ENCODE data around the gene TRPC4.

DNA sequence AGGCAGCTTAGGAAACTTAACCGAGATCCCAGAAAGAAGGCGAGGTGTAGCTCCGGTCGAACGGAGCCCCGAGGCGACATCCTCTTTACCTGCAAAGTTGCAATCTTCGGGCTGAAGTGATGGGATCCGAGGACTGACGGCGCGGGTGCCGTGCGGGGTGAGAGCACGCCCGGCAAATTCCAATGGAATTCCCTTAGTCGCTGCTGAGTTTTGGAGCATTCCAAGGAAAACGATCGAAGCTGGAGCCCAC lies 141 bp downstream of the TRPC4 start:
- TF ChIP-seq, protein P1, sequence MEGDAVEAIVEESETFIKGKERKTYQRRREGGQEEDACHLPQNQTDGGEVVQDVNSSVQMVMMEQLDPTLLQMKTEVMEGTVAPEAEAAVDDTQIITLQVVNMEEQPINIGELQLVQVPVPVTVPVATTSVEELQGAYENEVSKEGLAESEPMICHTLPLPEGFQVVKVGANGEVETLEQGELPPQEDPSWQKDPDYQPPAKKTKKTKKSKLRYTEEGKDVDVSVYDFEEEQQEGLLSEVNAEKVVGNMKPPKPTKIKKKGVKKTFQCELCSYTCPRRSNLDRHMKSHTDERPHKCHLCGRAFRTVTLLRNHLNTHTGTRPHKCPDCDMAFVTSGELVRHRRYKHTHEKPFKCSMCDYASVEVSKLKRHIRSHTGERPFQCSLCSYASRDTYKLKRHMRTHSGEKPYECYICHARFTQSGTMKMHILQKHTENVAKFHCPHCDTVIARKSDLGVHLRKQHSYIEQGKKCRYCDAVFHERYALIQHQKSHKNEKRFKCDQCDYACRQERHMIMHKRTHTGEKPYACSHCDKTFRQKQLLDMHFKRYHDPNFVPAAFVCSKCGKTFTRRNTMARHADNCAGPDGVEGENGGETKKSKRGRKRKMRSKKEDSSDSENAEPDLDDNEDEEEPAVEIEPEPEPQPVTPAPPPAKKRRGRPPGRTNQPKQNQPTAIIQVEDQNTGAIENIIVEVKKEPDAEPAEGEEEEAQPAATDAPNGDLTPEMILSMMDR (IDR thresholded peaks at IDR 0.05): no peak
- TF ChIP-seq, protein P2, sequence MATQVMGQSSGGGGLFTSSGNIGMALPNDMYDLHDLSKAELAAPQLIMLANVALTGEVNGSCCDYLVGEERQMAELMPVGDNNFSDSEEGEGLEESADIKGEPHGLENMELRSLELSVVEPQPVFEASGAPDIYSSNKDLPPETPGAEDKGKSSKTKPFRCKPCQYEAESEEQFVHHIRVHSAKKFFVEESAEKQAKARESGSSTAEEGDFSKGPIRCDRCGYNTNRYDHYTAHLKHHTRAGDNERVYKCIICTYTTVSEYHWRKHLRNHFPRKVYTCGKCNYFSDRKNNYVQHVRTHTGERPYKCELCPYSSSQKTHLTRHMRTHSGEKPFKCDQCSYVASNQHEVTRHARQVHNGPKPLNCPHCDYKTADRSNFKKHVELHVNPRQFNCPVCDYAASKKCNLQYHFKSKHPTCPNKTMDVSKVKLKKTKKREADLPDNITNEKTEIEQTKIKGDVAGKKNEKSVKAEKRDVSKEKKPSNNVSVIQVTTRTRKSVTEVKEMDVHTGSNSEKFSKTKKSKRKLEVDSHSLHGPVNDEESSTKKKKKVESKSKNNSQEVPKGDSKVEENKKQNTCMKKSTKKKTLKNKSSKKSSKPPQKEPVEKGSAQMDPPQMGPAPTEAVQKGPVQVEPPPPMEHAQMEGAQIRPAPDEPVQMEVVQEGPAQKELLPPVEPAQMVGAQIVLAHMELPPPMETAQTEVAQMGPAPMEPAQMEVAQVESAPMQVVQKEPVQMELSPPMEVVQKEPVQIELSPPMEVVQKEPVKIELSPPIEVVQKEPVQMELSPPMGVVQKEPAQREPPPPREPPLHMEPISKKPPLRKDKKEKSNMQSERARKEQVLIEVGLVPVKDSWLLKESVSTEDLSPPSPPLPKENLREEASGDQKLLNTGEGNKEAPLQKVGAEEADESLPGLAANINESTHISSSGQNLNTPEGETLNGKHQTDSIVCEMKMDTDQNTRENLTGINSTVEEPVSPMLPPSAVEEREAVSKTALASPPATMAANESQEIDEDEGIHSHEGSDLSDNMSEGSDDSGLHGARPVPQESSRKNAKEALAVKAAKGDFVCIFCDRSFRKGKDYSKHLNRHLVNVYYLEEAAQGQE (IDR thresholded peaks at IDR 0.05; ENCODE audit: insufficient read depth in 1 of 2, low read depth in 2 of 2, low read length in 1 of 2): no peak
- TF ChIP-seq POLR2AphosphoS5 (IDR thresholded peaks at IDR 0.05; ENCODE audit: low read depth, low read length): no peak
